ENCODE results near the gene SNIP1. TPM values are rescaled to one million over a fixed set of nuclear protein-coding genes. Genes with fewer than 3 reads are reported as not detected.

SNIP1 gene, protein sequence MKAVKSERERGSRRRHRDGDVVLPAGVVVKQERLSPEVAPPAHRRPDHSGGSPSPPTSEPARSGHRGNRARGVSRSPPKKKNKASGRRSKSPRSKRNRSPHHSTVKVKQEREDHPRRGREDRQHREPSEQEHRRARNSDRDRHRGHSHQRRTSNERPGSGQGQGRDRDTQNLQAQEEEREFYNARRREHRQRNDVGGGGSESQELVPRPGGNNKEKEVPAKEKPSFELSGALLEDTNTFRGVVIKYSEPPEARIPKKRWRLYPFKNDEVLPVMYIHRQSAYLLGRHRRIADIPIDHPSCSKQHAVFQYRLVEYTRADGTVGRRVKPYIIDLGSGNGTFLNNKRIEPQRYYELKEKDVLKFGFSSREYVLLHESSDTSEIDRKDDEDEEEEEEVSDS
- 20.1 TPM for total RNA-seq
- 3.9 TPM for polyA plus RNA-seq (ENCODE audit: insufficient read depth, low read depth, low replicate concordance)
- long read RNA-seq, donor 1, full-length matches to known transcripts: 4 of 4 reads
- long read RNA-seq, donor 1, partial matches to known transcripts: 0 of 4 reads
- long read RNA-seq, donor 1, other reads (novel, unspliced or antisense): 0 of 4 reads
- long read RNA-seq, donor 2, full-length matches to known transcripts: 5 of 5 reads
- long read RNA-seq, donor 2, partial matches to known transcripts: 0 of 5 reads
- long read RNA-seq, donor 2, other reads (novel, unspliced or antisense): 0 of 5 reads
- long read RNA-seq, donor 3, full-length matches to known transcripts: 4 of 4 reads
- long read RNA-seq, donor 3, partial matches to known transcripts: 0 of 4 reads
- long read RNA-seq, donor 3, other reads (novel, unspliced or antisense): 0 of 4 reads
- long read RNA-seq, donor 4, full-length matches to known transcripts: 3 of 3 reads
- long read RNA-seq, donor 4, partial matches to known transcripts: 0 of 3 reads
- long read RNA-seq, donor 4, other reads (novel, unspliced or antisense): 0 of 3 reads
- long read RNA-seq, donor 5: 0 reads
- long read RNA-seq, donor 6, full-length matches to known transcripts: 6 of 6 reads
- long read RNA-seq, donor 6, partial matches to known transcripts: 0 of 6 reads
- long read RNA-seq, donor 6, other reads (novel, unspliced or antisense): 0 of 6 reads
- long read RNA-seq, donor 7, full-length matches to known transcripts: 1 of 2 reads
- long read RNA-seq, donor 7, partial matches to known transcripts: 0 of 2 reads
- long read RNA-seq, donor 7, other reads (novel, unspliced or antisense): 1 of 2 reads
- long read RNA-seq, donor 8, full-length matches to known transcripts: 6 of 6 reads
- long read RNA-seq, donor 8, partial matches to known transcripts: 0 of 6 reads
- long read RNA-seq, donor 8, other reads (novel, unspliced or antisense): 0 of 6 reads
- long read RNA-seq, donor 9, full-length matches to known transcripts: 3 of 3 reads
- long read RNA-seq, donor 9, partial matches to known transcripts: 0 of 3 reads
- long read RNA-seq, donor 9, other reads (novel, unspliced or antisense): 0 of 3 reads
- long read RNA-seq, donor 10, full-length matches to known transcripts: 7 of 7 reads
- long read RNA-seq, donor 10, partial matches to known transcripts: 0 of 7 reads
- long read RNA-seq, donor 10, other reads (novel, unspliced or antisense): 0 of 7 reads

GRCh38 chr1:37553927-37554808, at the start of gene SNIP1:
Gene SNIP1 (minus strand): TSS chr1:37554293. CDS start chr1:37554229, 64 bp downstream.
- DNase-seq (peak; percentile 94 to 98 (median 96)), FAIRE-seq (peak; percentile 61)
- Histone ChIP-seq H3K27me3 (ENCODE audit: control insufficient read depth, insufficient read depth, low read length) (no peaks in the 10 kb centered on the region), H3K36me3 (ENCODE audit: control insufficient read depth in 2 of 3, insufficient read depth in 3 of 3, low read length in 3 of 3) (peaks cover 0 to 7% (median 5%) of the 10 kb centered on the region in 3 donors), H3K4me1 (ENCODE audit: control insufficient read depth in 2 of 3, insufficient read depth in 2 of 3, low read depth in 1 of 3, low read length in 3 of 3) (peaks cover 5 to 20% (median 6%) of the 10 kb centered on the region in 3 donors), H3K27ac (ENCODE audit: low read depth in 2 of 2, low read length in 2 of 2) (peak within 1 kb of the TSS; percentile 72 to 92), H3K4me3 (ENCODE audit: low read length in 3 of 3) (peak within 1 kb of the TSS; percentile 92 to 100 (median 98)), H3K9me3 (ENCODE audit: control insufficient read depth in 2 of 3, insufficient read depth in 1 of 3, low read length in 3 of 3) (no peaks in the 10 kb centered on the region), H3K9ac (ENCODE audit: low read length in 3 of 3) (peak within 1 kb of the TSS; percentile 87 to 95 (median 92))
- TF ChIP-seq, protein P1, sequence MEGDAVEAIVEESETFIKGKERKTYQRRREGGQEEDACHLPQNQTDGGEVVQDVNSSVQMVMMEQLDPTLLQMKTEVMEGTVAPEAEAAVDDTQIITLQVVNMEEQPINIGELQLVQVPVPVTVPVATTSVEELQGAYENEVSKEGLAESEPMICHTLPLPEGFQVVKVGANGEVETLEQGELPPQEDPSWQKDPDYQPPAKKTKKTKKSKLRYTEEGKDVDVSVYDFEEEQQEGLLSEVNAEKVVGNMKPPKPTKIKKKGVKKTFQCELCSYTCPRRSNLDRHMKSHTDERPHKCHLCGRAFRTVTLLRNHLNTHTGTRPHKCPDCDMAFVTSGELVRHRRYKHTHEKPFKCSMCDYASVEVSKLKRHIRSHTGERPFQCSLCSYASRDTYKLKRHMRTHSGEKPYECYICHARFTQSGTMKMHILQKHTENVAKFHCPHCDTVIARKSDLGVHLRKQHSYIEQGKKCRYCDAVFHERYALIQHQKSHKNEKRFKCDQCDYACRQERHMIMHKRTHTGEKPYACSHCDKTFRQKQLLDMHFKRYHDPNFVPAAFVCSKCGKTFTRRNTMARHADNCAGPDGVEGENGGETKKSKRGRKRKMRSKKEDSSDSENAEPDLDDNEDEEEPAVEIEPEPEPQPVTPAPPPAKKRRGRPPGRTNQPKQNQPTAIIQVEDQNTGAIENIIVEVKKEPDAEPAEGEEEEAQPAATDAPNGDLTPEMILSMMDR (IDR thresholded peaks at IDR 0.05; ENCODE audit: borderline replicate concordance, extremely low read depth, insufficient read depth): no peak
- intact Hi-C loops (cut with DNase I): no loop called here

GRCh38 chr1:37602750-37603694, 48.9 kb upstream of the SNIP1 start:
- FAIRE-seq (no peak), DNase-seq (peak in 4 of 5 donors; percentile 33 to 73 (median 50))
- no peak overlapping the region for H3K27ac ChIP-seq (ENCODE audit: low read depth in 2 of 2, low read length in 2 of 2)
- no peaks in the 10 kb centered on the region for H3K36me3 ChIP-seq (ENCODE audit: control insufficient read depth in 2 of 3, insufficient read depth in 3 of 3, low read length in 3 of 3)
- H3K9ac ChIP-seq (ENCODE audit: low read length in 3 of 3): no peak overlapping the region
- intact Hi-C loops (cut with DNase I): no loop called here
- H3K4me1 ChIP-seq (ENCODE audit: control insufficient read depth in 2 of 3, insufficient read depth in 2 of 3, low read depth in 1 of 3, low read length in 3 of 3): no peaks in the 10 kb centered on the region
- no peaks in the 10 kb centered on the region for H3K9me3 ChIP-seq (ENCODE audit: control insufficient read depth in 2 of 3, insufficient read depth in 1 of 3, low read length in 3 of 3)
- H3K27me3 ChIP-seq (ENCODE audit: control insufficient read depth, insufficient read depth, low read length): no peaks in the 10 kb centered on the region
- TF ChIP-seq, protein P1 (IDR thresholded peaks at IDR 0.05; ENCODE audit: borderline replicate concordance, extremely low read depth, insufficient read depth): peak; percentile 54
- no peak overlapping the region for H3K4me3 ChIP-seq (ENCODE audit: low read length in 3 of 3)
